OCI-LY3 (cell line): Measurements from ENCODE around the gene RPL7A.

Experiments used
- EZH2phosphoT487 ChIP-seq: fragments of 200-600 bp; shearing (Covaris generic); IDR thresholded peaks from 2 replicates; pipeline ENCODE4 v1.6.1; 2018; ENCODE audit warnings: antibody characterized with exemption, mixed run types, low read depth
- TF ChIP-seq, protein P1 (sequence below): fragments of 200-600, 300-600 bp; sonication (generic); IDR thresholded peaks from 2 replicates; pipeline ENCODE4 v1.5.1; 2014; ENCODE audit warnings: antibody characterized with exemption, low read length, low read depth

DNA sequence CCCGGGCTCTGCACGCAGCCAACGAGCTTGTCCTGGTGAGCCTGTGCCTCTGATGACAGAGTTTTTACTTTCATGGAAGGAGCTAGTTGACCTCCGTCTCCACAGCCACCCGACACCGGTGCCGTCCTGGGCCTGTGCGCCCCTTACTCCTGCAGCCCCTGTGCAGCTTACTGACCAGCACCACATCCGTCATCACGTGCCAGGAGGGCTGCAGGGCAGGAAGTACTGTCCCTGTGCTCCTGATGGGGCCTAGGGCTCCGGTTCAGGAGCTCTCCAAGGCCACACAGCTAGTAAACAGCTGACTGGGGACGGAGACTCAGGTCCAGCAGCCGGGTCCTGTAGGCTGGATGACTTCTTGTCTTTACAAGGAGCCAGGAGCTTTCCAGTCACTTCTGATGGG is 38.3 kb downstream of the RPL7A start:
- TF ChIP-seq, protein P1, sequence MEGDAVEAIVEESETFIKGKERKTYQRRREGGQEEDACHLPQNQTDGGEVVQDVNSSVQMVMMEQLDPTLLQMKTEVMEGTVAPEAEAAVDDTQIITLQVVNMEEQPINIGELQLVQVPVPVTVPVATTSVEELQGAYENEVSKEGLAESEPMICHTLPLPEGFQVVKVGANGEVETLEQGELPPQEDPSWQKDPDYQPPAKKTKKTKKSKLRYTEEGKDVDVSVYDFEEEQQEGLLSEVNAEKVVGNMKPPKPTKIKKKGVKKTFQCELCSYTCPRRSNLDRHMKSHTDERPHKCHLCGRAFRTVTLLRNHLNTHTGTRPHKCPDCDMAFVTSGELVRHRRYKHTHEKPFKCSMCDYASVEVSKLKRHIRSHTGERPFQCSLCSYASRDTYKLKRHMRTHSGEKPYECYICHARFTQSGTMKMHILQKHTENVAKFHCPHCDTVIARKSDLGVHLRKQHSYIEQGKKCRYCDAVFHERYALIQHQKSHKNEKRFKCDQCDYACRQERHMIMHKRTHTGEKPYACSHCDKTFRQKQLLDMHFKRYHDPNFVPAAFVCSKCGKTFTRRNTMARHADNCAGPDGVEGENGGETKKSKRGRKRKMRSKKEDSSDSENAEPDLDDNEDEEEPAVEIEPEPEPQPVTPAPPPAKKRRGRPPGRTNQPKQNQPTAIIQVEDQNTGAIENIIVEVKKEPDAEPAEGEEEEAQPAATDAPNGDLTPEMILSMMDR = no peak
- no peak for TF ChIP-seq EZH2phosphoT487
